NCI-H345 treated with DMSO at 0.1 percent for 48 hours (cell line): ENCODE results near the gene PARP15.
"Not testable (repeated sequence)": the region's sequence is repeated elsewhere in the genome, so short reads cannot be mapped to it uniquely, and the experiment has no call there.

Experiments
- DNase-seq: peaks from one replicate; lab custom pipeline; 2025; ENCODE audit not compliant: unreplicated experiment; lab: John Stamatoyannopoulos, UW

PARP15 gene

DNA sequence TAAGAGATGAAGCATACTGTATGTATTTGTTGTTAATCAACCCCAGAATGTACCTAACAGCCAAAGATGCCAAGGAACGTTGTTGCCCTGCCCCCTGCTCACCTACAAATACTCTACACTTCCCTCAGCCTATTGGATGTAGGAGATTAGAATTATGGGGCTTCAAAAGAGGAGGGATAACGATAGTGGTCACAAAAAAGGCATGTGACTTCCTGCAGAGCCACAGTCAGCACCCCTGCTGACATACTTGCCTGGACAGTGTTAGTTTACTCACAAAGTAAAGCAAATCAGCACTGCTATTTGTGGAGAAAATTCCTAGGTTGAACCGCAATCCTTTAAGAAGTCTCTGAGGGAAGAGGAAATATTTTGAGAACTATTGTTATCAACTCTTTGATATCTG lies 37.9 kb downstream of the PARP15 start:
- DNase-seq: no peak

DNA sequence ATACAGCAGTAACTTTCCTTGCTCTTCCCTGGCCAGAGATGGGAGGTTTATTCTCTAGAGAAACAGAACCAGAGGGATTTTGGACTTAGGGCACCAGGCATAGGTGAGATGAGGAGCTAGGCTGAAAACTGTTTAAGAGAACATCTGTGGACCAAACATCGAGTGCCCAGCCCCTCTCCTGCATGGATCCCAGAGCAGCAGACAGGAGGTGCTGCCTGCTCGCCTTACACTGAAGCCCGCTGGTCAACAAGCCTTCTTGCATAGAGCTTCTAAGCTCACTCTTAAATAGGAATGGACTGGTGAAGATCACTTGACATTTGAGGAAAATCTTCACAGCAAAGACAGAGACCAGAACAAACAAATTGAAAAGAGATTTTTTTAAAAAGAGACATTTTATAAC lies 41.2 kb downstream of the PARP15 start:
- no peak for DNase-seq

DNA sequence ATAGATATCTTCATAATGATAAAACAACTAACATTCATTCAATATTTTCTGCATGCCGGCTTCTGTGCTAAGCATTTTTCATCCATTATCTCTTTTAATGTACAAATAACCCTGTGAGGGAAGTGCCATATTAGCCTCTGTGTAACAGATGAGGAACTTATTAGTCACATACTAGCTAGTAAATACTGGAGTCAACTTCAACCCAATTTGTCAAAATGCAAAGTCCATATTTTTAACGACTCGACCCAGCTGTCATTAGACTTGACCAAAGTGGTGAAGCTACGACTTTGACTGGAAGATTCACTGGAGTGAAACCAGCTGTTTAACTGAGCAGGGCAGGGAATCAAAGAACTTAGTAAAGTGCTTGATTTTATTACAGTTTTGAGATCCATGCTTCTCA lies 41.6 kb downstream of the PARP15 start:
- no peak for DNase-seq

DNA sequence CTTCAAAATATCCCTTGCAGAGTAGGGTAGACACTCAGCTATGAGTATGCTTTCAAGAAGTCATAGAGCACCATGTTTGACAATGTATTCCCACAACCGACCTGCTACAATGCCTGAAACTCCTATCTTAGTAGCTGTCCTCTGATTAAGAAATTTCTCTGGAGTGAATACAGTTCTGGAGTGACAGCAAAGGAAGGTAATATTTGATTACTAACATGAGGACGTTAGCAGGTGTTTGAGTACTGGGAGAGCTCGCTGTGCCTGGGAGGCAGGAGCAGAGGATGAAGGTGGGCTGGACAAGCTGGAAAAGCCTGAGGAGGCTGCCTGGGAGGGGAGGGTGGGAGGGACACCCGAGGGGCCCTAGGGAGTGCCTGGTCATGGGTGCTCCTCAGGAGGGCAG lies 42.9 kb downstream of the PARP15 start:
- DNase-seq: no peak

DNA sequence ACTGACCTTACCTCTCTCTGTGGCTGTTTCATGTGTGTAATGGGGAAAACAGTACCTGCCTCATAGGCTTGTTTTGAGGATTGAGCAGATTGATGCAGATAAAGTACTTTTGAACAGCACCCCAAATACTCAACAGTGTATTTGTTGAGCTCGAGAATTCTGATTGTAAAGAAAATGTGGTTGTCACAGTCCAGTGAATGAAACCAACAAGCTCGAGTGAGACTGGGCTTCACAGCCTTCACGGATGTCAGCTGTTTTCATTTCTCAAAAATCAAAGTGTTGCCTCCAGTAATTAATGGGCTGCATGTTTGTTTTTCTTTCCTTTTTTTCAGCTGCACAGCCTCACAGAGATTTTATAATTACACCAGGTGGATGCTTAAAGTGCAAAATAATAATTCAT lies 43.7 kb downstream of the PARP15 start:
- DNase-seq: no peak

DNA sequence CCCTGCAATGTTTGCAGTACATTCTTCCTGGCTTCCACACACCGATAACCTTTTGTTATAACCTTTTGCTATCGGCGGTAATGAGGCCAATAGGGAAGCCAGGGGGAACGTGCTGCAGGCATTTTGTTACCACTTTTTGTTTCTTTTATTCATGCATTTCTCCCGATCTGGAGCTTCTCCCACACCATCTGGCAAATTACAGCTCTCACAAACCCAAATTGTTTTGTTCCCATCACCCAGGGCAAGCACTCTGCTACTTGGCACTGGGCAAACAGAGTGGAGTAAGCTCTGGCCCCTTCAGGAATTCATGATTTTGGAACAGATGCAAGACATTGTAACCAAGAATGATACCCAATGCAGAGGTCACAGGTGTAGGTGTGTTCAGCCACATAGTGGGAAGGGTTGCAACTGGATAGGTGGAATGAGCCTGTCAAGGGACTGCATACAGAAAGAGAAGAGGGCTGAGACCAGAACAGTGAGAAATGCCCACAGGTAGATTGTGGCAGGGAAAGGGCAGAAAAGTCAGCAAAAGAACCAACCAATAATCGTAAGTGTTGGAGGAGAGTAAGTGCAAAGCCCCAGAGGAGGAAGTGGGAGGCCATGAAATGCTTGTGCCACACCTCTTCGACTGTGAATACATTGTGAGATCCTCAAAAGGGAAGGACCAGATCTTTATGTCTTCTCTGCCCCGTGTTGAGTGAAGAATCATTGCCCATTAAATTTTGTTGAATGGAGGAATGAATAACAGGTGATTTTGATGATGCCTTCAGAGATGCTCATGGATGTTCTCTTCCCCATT lies 45.8 kb downstream of the PARP15 start:
- no peak for DNase-seq

DNA sequence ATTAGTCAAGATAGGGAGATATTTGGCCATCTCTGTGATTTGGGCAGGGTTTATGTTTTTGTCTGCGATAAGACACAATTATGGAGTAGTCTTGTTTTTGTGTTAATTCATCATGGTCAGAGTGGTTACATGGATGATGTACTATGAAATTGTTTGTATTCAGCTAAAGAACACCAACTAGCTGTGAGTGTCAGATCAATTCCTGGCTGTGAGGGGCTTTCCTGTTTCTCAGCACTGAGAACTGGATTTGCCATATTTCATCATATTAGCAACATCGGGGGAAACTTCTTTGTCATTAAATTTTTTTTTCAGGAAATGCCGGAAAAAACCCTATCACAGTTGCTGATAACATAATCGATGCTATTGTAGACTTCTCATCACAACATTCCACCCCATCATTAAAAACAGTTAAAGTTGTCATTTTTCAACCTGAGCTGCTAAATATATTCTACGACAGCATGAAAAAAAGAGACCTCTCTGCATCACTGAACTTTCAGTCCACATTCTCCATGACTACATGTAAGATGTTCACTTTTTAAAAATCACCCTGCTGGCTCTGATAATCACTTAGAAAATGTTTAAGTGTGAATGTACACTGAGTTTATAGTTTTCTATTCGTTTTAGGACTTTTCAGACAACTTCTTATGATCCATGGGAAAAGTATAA lies 49.2 kb downstream of the PARP15 start:
- no peak for DNase-seq

DNA sequence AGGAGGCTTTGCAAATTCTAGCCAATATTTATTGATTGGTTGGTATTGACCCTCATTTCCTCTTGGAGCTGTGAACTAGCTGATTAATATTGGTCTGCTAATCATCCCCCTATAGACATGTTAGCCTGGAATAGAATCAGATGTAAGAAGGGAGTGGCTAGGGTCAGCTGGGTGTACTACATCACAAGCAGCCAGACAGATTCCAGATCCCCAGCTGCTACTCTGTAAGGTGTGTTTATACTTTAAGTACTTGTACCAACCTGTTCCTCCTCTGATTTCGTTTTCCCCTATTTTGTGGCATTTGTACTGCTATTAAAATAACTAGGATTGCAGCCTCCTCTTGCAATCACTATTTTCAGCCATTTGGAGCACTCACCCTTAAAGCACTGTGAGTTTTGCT lies 49.9 kb downstream of the PARP15 start:
- no peak for DNase-seq

DNA sequence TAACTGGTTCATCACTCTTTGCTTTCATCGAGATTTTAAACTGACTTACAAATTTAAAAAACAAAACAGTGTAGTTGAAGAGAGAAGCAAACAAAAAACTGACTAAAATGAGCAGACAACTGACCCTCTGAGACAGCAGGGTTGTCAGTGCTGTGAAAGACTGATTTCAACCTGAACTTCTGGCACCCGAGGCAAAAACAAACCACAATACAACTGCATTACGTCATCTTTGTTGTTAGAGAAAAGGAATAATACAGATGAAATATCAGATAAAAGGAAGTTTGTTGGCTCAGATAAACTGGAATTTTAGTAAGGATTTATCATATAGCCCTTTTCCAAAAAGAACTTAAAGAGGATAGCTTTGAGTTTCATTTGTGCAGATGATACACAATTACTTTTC lies 51.1 kb downstream of the PARP15 start:
- no peak for DNase-seq

DNA sequence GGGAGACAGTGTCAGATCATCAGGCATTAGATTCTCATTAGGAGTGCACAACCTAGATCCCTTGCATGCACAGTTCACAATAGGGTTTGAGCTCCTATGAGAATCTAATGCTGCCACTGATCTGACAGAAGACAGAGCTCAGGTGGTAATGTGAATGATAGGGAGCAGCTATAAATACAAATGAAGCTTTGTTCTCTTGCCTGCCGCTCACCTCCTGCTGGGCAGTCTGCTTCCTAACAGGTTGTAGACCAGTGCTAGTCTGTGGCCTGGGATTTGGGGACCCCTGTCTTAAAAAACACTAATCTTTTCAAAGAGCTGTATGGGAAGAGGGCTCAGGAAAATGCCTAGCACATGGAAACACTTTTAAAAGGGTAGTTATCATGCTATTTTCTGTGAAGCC lies 52.3 kb downstream of the PARP15 start:
- no peak for DNase-seq

DNA sequence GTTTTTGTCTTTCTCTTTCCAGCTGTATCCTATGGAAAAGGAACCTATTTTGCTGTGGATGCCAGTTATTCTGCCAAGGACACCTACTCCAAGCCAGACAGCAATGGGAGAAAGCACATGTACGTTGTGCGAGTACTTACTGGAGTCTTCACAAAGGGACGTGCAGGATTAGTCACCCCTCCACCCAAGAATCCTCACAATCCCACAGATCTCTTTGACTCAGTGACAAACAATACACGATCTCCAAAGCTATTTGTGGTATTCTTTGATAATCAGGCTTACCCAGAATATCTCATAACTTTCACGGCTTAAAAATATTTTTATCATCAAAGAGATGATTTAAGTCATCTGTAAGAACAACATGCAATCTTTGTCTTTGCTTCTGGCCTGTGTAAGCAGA lies 58.3 kb downstream of the PARP15 start:
- no peak for DNase-seq

DNA sequence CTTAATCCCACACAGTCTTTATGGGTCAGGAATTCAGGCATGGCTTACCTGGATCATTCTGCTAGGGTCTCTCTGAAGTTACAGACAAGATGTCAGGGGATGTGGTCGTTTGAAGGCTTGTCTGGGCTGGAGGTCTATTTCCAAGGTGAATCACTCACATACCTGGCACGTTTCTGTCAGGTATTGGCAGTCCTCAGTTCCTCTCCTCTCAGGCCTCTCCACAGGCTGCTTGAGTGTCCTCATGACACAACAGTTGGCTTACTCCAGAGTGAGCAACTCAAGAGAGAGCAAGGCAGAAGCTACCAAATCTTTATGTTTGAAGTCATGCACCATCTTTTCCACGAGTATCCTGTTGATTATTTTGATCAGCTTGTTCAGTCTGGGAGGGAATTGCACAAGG lies 59.2 kb downstream of the PARP15 start:
- no peak for DNase-seq

DNA sequence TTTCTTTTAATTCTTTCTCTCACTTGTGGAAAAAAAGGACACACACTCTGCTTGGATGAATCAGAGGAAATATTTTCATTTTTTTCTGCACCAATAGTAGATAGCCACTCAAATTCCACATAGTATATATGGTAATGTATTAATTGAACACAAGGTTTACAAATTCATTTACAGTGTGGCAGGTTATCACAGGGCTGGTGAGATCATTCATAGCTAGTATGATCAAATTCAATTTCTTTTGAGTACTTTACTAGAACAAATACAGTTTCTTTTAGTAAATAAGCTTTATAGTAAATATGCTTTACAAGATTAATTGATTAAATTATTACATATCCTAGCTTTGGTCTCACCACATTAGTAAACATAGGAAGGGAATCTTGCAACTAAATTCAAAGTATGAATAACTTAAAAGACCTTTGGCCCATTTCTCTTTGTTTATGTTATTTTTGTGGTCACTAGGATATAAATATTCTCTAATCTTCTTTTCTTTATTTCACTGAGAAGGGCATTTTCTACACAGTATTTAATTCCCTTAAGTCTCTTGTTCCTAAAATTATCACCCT lies 63.1 kb downstream of the PARP15 start:
- no peak for DNase-seq

DNA sequence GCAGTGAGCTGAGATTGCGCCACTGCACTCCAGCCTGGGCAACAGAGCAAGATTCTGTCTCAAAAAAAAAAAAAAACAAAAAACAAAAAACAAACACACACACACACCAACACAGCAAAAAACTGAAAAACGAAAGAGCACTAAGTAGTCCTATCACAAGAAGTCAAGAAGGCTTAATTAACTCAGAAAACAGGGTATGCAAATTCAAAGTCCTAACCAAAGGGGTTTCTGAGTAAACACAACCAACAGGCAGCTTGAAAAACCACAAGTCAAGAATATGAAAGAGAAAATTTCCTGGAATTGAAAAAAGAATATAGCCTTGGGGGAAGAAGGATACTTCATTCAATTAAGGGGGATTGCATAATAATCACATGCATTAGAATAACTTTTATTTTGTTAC lies 65.5 kb downstream of the PARP15 start:
- no peak for DNase-seq

DNA sequence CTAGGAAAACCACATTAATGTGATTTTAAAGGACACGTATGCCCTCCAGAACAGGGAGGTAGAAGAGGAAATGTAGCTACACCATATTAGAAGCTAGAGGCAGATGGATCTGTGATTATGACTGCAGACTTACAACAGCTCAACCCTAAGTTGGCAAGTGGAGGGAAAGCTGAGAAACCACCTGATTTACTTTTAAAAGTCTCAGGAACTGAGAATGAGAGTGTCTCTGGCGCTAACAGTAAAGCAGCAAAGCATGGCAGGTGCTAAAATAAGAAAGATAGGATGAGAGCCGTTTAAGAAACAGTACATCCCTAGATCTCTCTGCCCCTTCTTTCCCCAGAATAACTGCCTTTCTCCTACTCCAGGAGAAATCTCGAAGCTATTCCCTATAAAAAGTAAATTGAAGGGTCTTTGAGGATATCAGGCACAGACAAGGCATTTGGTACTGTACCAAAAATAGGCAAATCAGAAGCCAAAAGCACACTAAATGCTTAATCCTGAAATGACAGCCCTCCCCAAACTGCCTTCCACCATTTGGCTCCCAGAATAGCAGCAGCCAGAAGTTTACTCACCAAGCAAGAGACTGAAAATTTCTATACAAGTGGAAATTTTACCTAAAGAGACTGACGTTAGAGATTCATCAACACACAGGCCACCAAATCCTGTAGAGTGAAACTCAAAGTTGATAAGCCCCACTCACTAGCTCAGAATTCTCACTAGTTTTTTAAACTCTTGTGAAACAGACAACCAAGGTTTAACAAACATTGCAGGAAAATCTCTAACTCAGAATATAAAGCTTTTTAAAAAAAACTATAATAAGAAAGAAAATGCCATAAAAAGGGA lies 68.9 kb downstream of the PARP15 start:
- DNase-seq: no peak

DNA sequence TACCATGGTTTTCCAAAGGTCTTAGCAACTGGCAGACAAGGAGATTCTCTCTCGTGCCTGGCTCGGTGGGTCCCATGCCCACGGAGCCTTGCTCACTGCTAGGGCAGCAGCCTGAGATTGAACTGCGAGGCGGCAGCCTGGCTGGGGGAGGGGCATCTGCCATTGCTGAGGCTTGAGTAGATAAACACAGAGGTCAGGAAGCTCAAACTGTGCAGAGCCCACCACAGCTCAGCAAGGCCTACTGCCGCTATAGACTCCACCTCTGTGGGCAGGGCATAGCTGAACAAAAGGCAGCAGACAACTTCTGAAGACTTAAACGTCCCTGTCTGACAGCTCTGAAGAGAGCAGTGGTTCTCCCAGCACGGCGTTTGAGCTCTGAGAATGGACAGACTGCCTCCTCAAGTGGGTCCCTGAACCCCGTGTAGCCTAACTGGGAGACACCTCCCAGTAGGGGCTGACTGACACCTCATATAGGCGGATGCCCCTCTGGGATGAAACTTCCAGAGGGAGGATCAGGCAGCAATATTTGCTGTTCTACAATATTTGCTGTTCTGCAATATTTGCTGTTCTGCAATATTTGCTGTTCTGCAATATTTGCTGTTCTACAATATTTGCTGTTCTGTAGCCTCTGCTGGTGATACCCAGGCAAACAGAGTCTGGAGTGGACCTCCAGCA lies 73.9 kb downstream of the PARP15 start:
- DNase-seq: not testable (repeated sequence)

DNA sequence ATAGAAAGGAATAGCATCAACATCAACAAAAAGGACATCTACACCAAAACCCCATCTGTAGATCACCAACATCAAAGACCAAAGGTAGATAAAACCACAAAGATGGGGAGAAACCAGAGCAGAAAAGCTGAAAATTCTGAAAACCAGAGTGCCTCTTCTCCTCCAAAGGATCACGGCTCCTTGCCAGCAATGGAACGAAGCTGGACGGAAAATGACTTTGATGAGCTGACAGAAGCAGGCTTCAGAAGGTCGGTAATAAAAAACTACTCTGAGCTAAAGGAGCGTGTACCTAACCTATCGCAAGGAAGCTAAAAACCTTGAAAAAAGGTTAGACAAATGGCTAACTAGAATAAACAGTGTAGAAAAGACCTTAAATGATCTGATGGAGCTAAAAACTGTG lies 74.5 kb downstream of the PARP15 start:
- not testable (repeated sequence) for DNase-seq

DNA sequence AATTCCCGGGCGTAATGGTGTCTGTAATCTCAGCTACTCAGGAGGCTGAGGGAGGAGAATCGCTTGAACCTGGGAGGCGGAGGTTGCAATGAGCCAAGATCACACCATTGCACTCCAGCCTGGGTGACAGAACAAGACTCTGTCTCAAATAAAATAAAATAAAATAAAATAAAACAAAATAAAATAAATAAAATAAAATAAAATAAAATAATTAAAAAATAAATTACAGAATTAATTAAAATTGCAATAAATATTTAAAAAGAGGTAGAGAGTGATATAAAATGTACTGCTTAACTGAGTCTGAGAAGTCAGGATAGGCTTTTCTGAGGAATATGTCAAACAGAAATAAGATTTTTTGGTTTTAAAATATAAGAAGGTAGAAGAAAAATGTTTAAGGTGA lies 80.9 kb downstream of the PARP15 start:
- DNase-seq: not testable (repeated sequence)

DNA sequence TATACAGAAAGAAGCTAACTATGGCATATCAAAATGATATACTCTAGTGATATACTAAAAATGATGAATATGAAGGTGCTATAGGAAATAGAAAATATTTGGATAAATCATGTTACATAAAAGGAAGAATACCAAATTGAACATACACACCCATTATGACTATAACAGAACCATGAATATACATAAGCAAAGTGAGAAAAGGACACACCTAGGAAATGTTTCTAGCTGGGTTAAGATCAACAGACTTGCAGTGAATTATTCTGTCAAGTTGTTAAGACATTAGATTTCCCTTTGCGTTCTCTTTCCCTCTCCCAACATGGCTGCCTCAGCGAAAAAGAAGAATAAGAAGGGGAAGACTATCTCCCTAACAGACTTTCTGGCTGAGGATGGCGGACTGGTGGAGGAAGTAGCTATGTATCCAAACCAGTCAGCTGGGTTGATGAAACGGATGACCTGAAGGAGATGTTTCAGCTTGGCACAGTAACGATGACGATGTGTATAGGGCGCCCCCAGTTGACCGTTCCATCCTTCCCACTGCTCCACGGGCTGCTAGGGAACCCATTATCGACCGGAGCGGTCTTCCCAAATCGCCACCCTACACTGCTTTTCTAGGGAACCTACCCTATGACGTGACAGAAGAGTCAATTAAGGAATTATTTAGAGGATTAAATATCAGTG lies 83.0 kb downstream of the PARP15 start:
- DNase-seq: no peak

DNA sequence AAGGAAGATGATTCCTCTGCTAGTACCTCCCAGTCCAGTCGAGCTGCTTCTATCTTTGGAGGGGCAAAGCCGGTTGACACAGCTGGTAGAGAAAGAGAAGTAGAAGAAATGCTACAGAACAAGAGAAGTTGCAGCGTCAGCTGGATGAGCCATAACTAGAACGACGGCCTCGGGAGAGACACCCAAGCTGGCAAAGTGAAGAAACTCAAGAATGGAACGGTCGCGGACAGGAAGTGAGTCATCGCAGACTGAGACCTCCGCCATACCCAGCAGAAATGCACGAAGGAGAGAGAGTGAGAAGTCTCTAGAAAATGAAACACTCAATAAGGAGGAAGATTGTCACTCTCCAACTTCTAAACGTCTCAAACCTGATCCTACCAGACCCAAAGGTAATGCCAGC lies 84.2 kb downstream of the PARP15 start:
- no peak for DNase-seq
